GM21529 (cell line): ENCODE results near the gene CYFIP1.

ENCODE experiments used
- ATAC-seq: cut with Tn5 transposase; IDR thresholded peaks from one replicate; pipeline ENCODE4 v1.9.1; 2021; ENCODE audit not compliant: unreplicated experiment

Gene CYFIP1

GRCh38 chr15:22951031-22951380, 29.2 kb downstream of the CYFIP1 start:
- ATAC-seq, result no peak

GRCh38 chr15:22950256-22950990, 29.7 kb downstream of the CYFIP1 start:
- no peak for ATAC-seq

DNA sequence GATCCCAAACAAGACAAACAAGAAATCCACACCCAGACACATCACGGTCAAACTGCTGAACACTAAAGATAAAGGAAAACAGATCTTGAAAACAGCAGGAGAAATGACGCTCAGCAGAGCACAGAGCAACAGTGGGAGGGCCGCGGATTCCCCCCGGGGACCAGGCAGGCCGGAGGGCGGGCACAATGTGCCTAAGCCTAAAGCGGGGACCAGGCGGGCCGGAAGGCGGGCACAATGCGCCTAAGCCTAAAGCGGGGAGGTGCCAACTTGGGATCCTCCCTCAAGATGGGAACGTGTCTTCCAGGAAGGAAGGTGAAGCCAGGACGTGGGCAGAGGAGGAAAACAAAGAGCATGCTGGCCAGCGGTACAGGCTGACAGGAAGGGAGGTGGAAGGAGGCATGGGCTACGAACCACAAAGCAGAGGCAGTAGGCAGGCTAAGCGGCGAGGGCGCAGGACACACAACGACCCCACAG, 31.1 kb downstream of the CYFIP1 start:
- peak; percentile 82 for ATAC-seq

GRCh38 chr15:22948056-22948455, 32.1 kb downstream of the CYFIP1 start:
- ATAC-seq, result no peak

DNA sequence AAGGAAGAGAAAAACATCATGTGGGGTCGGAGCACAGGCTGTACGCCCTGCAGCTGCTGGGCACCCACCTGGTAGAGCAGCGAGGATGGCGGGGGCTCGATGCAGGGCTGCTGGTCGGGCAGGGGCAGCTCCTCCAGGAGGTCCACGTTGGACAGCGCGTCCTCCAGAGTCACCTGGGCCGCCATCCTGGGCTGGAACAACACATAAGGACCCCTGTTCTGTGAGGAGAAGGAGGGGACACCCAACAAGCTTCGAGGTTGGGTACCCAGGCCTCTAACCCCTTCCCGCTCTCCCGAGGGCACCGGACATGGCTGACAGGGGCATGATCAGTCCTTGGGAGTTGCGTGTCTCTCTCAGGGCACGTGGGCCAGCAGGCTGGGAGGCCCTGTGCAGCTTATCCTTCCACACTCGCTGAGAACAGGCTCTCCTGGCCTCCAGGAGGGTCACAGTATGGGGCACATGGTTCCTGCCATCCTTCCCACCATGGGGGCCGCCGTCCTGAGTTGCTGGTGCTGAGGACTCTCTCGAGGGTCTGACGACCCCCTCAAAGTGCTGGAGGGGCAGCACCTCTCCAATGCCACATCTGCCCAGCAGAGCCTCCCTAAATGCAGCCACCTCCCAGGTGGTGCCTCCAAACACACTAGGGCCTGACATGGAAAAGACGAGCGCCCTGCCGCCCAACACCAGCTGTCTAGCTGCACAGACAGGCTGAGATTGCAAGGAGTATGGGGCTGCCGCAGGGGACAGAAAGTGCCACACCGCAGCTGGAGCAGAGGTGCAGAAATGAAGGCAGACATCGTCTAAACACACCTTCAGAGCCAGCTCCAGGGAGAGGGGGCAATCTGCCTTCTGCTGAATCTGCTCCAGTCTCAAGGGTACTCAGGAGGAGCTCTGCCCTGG, 32.8 kb downstream of the CYFIP1 start:
- ATAC-seq, result no peak

DNA sequence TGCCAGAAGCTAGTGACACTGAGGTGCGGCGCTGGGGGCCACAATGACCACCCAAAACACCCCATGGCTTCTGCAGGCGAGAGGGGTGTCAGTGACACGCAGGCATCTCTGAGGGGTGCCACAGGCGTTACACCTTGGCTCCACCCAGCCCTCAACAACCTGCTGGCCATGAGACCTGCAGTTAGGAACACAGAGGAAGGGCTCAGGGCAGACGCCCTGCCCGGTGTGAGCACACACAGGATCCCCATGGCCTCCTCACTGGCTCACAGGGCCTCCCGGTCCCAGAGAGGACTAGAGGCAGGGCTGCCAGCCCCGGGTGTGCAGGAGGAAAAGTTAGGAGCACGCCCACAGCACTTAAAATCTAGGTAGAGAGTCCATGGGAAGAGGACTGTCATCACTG, 35.1 kb downstream of the CYFIP1 start:
- no peak for ATAC-seq

DNA sequence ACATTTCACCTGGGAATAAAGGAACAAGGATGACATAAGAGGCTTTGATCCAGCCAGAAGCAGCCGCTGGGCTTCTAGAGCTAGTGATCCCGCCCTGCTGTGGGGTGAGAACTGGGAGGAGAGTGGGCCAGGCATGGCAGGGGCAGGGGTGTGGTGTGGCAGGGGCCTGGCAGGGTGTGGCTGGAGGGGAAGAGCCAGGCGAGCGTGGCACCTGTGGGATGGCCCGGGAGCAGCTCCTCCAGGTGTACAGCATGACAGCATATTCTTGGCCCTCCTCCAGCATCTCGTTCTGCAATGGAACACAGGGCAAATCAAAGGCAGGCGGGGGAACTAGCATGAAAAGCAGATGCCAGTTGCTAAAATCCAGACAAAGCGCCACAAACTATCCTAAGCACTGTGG, 35.5 kb downstream of the CYFIP1 start:
- ATAC-seq, result no peak

- no peak for ATAC-seq
These were observed 37.3 kb downstream of the CYFIP1 start for GRCh38 chr15:22942877-22943276.

DNA sequence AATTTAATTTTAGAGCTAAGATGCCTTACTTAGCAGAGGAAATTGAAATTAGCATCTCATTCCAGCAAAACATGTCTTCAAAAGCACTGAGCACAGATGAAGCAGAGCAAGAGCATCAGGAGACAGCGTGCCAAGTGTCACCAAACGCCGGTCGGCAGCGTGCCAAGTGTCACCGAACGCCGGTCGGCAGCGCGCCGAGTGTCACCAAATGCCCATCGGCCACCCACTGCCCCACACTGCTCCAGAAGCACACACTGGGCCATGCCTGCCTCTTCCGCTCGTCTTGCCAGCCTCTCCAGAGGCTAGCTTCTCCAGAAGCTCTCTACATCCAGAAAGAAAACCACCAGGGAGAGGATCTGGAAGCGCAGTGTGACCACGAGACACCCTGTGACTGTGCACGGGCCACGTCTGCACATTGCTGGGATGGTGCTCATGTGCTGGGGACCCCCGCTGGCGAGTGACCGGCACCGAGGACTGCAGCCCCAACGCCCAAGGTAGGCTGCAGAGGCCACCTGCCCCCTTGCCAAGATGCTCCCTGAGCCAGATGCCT, 37.8 kb downstream of the CYFIP1 start:
- no peak for ATAC-seq

GRCh38 chr15:22941179-22941578, 39.0 kb downstream of the CYFIP1 start:
- ATAC-seq, result no peak

DNA sequence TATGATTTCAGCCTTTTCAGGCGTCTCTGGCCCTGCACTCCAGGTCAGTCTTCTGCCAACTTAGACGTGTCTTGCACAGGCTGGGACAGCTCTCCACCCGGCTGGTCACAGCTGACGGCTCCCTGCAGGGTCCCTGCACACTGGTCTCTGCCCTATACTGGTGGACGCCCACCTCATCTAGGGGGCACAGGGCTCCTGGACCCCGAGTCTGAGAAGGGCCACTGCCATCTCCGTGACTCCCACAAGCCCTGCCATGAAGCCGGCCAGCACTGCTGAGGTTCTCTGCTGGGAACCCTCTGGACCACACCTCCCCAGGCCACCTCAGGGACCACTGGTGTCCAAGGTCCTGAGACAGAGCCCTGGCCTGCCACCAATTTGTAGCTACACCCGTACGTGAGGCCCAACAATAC, 40.5 kb downstream of the CYFIP1 start:
- ATAC-seq, result no peak

DNA sequence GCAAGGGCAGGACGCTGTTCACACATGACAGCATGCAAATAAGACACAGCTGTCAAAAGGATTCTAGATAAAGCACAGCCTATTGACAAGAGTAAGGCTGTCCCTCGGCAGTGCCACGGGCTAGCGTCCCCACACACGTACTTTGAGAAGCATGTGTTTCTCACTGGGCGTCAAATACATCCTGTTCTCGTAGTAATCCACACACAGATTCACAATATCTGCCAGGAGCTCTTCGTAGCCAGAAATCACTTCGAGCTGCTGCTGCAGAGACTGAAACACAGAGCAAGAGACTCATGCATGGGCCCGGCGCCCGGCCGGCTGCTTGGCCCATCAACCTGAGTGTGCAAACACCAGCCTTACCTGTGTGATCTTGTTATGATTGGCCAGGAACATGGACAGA, 41.1 kb downstream of the CYFIP1 start:
- ATAC-seq, result no peak

DNA sequence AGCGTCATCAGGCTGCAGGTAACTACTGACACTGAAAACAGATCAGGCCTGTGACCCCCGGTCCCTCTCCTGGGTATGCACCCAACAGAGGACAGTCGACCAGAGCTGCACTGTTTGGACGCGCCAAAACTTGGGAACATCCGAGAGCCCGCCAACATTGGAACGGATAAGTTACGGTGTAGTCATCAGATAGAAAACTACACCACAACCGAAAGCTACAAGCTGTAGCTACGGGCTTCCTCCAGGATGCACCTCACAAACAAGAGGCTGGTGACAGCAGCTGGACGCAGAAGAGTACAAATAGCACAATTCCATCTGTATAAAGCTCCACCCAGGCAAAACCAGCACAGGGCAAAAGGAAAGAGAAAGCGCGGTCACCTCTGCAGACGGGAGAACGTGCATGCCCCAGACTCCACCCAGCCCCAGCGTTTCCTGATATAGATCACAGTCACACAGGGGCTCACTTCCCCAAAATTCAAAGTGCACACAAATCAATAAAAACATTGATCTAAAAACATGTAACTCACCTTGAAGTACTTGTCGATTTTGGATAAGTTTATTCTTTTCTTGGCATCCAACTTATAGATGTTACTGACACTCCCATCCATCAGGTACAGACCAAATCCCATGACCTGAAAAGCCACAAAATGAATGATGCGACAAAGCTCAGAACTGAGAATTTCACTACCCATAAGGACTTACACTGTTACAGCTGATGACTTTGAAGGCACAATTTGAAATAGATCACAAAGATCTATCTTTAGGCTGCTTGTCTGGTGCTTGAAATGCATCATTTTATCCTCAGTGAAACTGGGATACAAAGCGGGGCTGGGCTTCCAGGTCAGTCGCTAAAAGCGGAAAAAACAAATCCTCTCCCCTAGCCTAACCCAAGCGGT, 43.3 kb downstream of the CYFIP1 start:
- ATAC-seq, result peak; percentile 94

DNA sequence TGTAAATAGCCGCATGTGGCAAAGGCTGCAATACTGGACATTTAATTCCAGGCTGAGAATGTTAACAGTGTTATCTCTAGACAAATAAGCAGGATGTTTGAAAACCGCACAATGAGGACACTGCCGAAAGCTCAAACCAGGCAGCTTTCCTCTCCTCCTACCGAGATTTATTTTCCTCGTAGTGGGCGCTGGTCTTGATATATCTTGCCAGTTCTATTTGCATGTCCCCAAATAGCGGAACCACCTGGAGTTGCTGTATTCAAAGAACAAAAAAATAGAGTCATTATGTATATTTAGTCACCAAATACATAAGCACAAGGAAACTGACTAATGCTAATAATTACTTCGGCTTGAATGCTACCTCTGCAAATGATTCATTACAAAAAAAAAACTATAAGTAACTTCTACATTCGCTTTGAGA, 46.5 kb downstream of the CYFIP1 start:
- ATAC-seq, result no peak

DNA sequence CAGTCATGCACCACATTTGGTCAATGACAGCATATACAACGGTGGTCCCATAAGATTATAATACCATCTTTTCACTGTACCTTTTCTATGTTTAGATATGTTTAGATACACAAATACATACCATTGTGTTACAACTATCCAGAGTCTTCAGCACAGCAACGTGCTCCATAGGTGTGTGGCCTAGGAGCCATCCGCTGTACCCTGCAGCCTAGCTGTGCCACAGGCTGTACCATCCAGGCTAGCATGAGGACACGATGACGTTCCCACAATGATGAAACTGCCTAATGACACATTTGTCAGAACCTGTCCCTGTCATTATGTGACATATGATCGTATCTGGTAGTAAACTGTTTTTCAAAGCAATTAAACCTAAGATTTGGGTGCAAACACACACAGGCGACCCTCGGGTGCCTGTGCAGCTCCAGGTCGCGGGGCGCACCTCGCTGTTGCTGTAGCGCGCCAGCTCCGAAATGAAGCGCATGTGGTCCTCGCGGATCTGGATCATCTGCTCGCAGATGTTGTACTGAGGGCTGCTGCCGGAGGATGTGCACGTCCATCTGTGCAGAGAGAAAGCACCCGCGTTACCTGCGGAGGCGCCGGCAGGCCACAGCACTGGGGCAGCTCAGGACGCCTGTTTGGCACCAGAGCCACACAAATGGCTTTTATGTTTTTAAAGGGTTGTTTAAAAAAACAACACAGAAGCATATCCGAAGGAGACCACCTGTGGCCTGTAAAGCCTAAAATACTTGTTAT, 48.2 kb downstream of the CYFIP1 start:
- ATAC-seq, result no peak

- no peak for ATAC-seq
These were observed 49.2 kb downstream of the CYFIP1 start for GRCh38 chr15:22930782-22931484.

- ATAC-seq, result no peak
These were observed 52.4 kb downstream of the CYFIP1 start for GRCh38 chr15:22927761-22928160.

GRCh38 chr15:22925875-22926274, 54.3 kb downstream of the CYFIP1 start:
- ATAC-seq, result no peak

- no peak for ATAC-seq
These were observed 58.2 kb downstream of the CYFIP1 start for GRCh38 chr15:22922003-22922402.

- ATAC-seq, result no peak
These were observed 61.0 kb downstream of the CYFIP1 start for GRCh38 chr15:22919171-22919570.
